Naive thymus-derived CD4-positive, alpha-beta T cell (primary cell): ENCODE data around the gene FNDC1. TPM values are rescaled to one million over a fixed set of nuclear protein-coding genes. Genes with fewer than 3 reads are reported as not detected.

Experiments
- ATAC-seq: fragments of 150-1000 bp; cut with Tn5 transposase; 2 replicates; pipeline ENCODE4 v1.10.0; 2021; ENCODE audit warnings: mild to moderate bottlenecking, moderate library complexity
- CTCF ChIA-PET: fragments of 350-600 bp; sonication (Branson Sonifier 250); formaldehyde crosslinking; loops from one replicate; lab custom pipeline; 2021; ENCODE audit warnings: antibody characterized with exemption; lab: Charles Lee
- POLR2A ChIA-PET: fragments of 350-600 bp; sonication (Branson Sonifier 250); formaldehyde crosslinking; loops from one replicate; lab custom pipeline; 2021; ENCODE audit warnings: antibody characterized with exemption, inconsistent platforms; lab: Charles Lee
- DNase-seq, 9 donors: peaks; one replicate each; pipeline versions ENCODE4 v3.0.0 to v3.0.0-alpha.2; 2020 to 2022; ENCODE audit warnings: mixed read lengths in 1 of 9
- H3K27ac ChIP-seq: one replicate; pipeline ENCODE4 v1.7.0; 2013; ENCODE audit warnings: mild to moderate bottlenecking, low read depth, low read length, moderate library complexity
- H3K27me3 ChIP-seq, 2 donors: one replicate each; pipeline ENCODE4 v1.7.0; 2013; ENCODE audit warnings: low read length in 2 of 2, mild to moderate bottlenecking in 2 of 2, moderate library complexity in 2 of 2; ENCODE audit not compliant: control insufficient read depth in 2 of 2, insufficient read depth in 2 of 2
- H3K36me3 ChIP-seq, 3 experiments: 1 replicate in 2 of 3; 2 replicates in 1 of 3; pipeline ENCODE4 v1.7.0; 2013; ENCODE audit warnings: low read length in 3 of 3, mild to moderate bottlenecking in 3 of 3, moderate library complexity in 1 of 3; ENCODE audit not compliant: insufficient read depth in 3 of 3, control insufficient read depth in 2 of 3
- H3K4me1 ChIP-seq, 2 donors: one replicate each; pipeline ENCODE4 v1.7.0; 2013; ENCODE audit warnings: low read length in 2 of 2, mild to moderate bottlenecking in 2 of 2, moderate library complexity in 1 of 2; ENCODE audit not compliant: control insufficient read depth in 2 of 2, insufficient read depth in 2 of 2
- H3K4me3 ChIP-seq: 2 replicates; pipeline ENCODE4 v1.7.0; 2013; ENCODE audit warnings: mild to moderate bottlenecking, low read length
- H3K9me3 ChIP-seq, 3 experiments: 1 replicate in 2 of 3; 2 replicates in 1 of 3; pipeline ENCODE4 v1.7.0; 2013; ENCODE audit warnings: low read length in 3 of 3; ENCODE audit not compliant: control insufficient read depth in 2 of 3
- H3K27ac Mint-ChIP-seq, 9 donors: one replicate each; pipeline ENCODE4 v1.8.0; 2020 to 2022; ENCODE audit warnings: mixed read lengths in 9 of 9, mild to moderate bottlenecking in 8 of 9, moderate library complexity in 5 of 9, inconsistent platforms in 2 of 9
- H3K27me3 Mint-ChIP-seq, 5 donors: one replicate each; pipeline ENCODE4 v1.8.0; 2021 to 2022; ENCODE audit warnings: mixed read lengths in 5 of 5, mild to moderate bottlenecking in 1 of 5
- H3K36me3 Mint-ChIP-seq, 5 donors: one replicate each; pipeline ENCODE4 v1.8.0; 2020 to 2022; ENCODE audit warnings: mixed read lengths in 5 of 5, mild to moderate bottlenecking in 3 of 5, inconsistent platforms in 1 of 5
- H3K4me1 Mint-ChIP-seq, 7 donors: one replicate each; pipeline ENCODE4 v1.8.0; 2020 to 2022; ENCODE audit warnings: mixed read lengths in 7 of 7, mild to moderate bottlenecking in 3 of 7, inconsistent platforms in 1 of 7
- H3K4me3 Mint-ChIP-seq, 10 donors: one replicate each; pipeline ENCODE4 v1.8.0; 2020 to 2022; ENCODE audit warnings: mild to moderate bottlenecking in 10 of 10, mixed read lengths in 10 of 10, moderate library complexity in 6 of 10, inconsistent platforms in 2 of 10
- H3K9me3 Mint-ChIP-seq, 11 donors: one replicate each; pipeline ENCODE4 v1.8.0; 2020 to 2022; ENCODE audit warnings: mixed read lengths in 11 of 11, mild to moderate bottlenecking in 4 of 11, inconsistent platforms in 1 of 11, moderate library complexity in 1 of 11
- intact Hi-C, 2 donors: fragments of 100-400 bp; cut with micrococcal nuclease; formaldehyde crosslinking; loops; one replicate each; pipeline ENCODE4 v1.15.1; 2023
- polyA plus RNA-seq, 2 donors: library from polyadenylated mRNA; unstranded; fragments of 300-500 nt; fragmentation: Illumina TruSeq; gene quantifications; one replicate each; pipeline ENCODE4 v1.2.3, GENCODE V29; 2021
- total RNA-seq, 6 experiments: library from RNA in 5 of 6; stranded (reverse) in 5 of 6; gene quantifications; 1 replicate in 5 of 6; 2 replicates in 1 of 6; pipeline ENCODE4 v1.2.3 and lab custom pipeline; 2021 to 2026

Gene FNDC1
- total and polyA plus RNA-seq, 7 experiments from 2014 or later = not detected

DNA sequence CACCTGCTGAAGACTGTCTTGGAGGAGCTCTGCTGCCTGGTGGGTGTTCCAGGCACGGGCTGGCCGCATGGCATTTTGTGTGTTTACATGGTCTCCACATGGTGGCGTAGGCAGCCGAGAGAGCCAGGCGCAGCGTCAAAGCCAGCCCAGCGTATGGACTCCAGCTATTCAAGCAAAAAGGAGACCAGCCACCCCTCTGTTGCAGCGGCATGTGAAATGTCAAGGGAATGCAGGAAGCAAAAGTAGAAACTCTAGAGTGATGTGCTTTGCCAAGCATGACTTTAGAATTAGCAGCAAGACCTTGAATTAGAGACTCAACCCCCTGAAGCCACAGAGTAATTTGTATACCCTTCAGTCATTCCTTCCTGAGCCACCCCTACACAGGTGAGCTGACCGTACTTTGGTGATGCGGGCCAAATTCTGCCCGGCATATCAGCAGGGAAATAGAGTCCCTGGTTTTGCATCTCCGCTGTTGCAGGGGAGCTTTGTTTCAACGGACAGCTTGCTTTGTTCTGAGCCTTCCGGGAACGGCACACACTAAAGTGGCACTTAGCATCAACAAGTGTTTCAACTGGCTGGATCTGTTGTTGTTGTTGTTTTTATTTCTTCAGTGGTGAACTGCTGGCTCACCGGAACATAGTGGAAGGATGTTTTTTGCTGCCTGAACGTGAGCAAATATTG, 48.5 kb downstream of the FNDC1 start:
- Mint-ChIP-seq H3K27me3 (peaks cover 21 to 26% (median 25%) of the 10 kb centered on the region in 5 donors), H3K36me3 (no peaks in the 10 kb centered on the region), H3K27ac (no peak overlapping the region), H3K9me3 (peaks cover 0 to 2% (median 0%) of the 10 kb centered on the region in 11 donors), H3K4me1 (peaks cover 0 to 1% (median 0%) of the 10 kb centered on the region in 7 donors), H3K4me3 (no peak overlapping the region)
- Histone ChIP-seq H3K27me3 (no peaks in the 10 kb centered on the region), H3K4me3 (no peak overlapping the region), H3K27ac (no peak overlapping the region), H3K4me1 (no peaks in the 10 kb centered on the region), H3K36me3 (no peaks in the 10 kb centered on the region), H3K9me3 (no peaks in the 10 kb centered on the region)
- intact Hi-C loops = no loop called here
- peak; percentile 24 for ATAC-seq
- POLR2A ChIA-PET = no interaction called here
- CTCF ChIA-PET = no interaction called here
- peak in 2 of 9 donors; percentile 1 to 6 for DNase-seq

DNA sequence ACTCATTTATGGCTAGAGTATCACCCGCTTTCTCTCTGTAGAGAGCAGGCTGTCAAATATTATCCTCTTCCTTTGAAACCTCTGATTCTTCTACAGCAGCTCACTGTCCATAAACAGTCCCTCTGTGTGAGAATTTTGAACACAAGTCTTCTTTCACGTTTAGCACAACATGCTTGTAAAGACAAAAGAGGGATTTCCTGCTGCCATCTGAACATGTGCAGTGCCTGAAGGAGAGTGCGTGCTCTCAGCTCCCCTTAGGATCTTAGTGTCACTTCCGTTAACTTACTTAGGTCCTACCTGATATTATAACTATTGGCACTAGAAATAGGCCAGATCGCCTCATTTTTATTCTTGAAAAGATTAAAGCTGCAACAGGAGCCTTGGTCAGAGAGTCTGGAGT, 50.9 kb downstream of the FNDC1 start:
- peak overlapping the region in 1 of 9 donors; percentile 12 for H3K27ac Mint-ChIP-seq
- intact Hi-C loops = no loop called here
- ChIA-PET POLR2A (no interaction called here), CTCF (no interaction called here)
- H3K4me3 Mint-ChIP-seq = no peak overlapping the region
- no peak for ATAC-seq
- Histone ChIP-seq H3K27me3 (no peaks in the 10 kb centered on the region), H3K9me3 (no peaks in the 10 kb centered on the region), H3K4me1 (no peaks in the 10 kb centered on the region), H3K4me3 (no peak overlapping the region), H3K36me3 (no peaks in the 10 kb centered on the region), H3K27ac (no peak overlapping the region)
- H3K9me3 Mint-ChIP-seq = no peaks in the 10 kb centered on the region
- H3K36me3 Mint-ChIP-seq = no peaks in the 10 kb centered on the region
- no peak for DNase-seq
- peaks cover 0 to 1% (median 0%) of the 10 kb centered on the region in 7 donors for H3K4me1 Mint-ChIP-seq
- peaks cover 24 to 42% (median 30%) of the 10 kb centered on the region in 5 donors for H3K27me3 Mint-ChIP-seq

DNA sequence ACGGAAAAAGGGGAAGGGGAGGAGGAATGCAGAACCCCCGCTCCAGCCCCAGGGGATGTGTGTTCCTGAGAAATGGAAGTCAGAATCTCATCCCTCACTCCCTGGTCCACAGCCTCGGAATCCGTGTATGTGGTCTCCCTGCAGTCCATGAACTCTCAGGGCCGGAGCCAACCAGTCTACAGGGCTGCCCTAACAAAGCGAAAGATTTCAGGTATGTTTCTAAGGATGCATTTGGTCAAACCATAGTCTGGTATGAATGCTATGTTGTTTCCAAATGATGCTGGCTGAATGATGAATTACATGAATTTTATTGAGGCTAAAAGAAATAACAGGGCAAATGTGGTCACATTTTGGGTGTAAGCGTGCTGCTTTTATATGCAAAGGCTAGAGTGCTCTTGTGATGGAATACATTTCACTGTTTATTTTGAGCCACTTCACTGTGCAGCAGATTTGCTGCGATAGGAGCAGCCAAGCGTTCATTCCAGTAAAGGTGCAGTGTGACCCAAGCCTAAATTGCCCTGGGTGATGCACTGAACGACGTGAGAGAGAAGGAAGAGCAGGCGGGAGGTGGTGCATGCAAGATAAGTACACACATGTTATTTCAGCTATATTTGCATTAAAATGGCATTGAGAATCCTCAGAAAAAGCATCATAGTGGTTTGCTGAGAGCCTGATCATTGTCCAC, 52.4 kb downstream of the FNDC1 start:
- Mint-ChIP-seq H3K27ac (no peak overlapping the region), H3K36me3 (no peaks in the 10 kb centered on the region), H3K27me3 (peaks cover 28 to 50% (median 36%) of the 10 kb centered on the region in 5 donors), H3K4me1 (peaks cover 0 to 1% (median 0%) of the 10 kb centered on the region in 7 donors), H3K4me3 (no peak overlapping the region), H3K9me3 (no peaks in the 10 kb centered on the region)
- POLR2A ChIA-PET = no interaction called here
- intact Hi-C loops = no loop called here
- DNase-seq = no peak
- Histone ChIP-seq H3K4me3 (no peak overlapping the region), H3K27ac (no peak overlapping the region), H3K9me3 (no peaks in the 10 kb centered on the region), H3K36me3 (no peaks in the 10 kb centered on the region), H3K27me3 (no peaks in the 10 kb centered on the region), H3K4me1 (no peaks in the 10 kb centered on the region)
- CTCF ChIA-PET = no interaction called here
- no peak for ATAC-seq

DNA sequence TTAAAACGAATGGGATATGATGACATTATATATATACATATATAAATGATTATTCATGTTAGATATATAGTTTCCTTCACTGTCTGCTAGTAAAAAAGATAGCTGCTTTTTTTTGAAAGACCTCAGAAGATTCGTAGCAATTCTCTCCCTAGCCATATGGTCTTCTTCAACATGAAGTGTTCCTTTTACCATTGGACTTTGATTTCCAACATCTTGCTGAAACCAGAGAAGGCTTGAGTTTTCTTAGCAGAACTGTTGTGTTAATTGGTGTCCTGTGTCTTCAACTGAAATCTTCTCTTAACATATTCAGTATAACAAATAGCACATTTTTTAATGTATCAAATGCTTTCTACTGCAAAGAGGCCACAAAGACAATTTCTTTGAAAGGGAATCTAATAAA, 55.3 kb downstream of the FNDC1 start:
- intact Hi-C loops = no loop called here
- no peak for DNase-seq
- no peak overlapping the region for H3K27ac Mint-ChIP-seq
- H3K4me3 ChIP-seq = no peak overlapping the region
- no peak overlapping the region for H3K4me3 Mint-ChIP-seq
- no peaks in the 10 kb centered on the region for H3K9me3 Mint-ChIP-seq
- ATAC-seq = no peak
- peaks cover 12 to 54% (median 35%) of the 10 kb centered on the region in 5 donors for H3K27me3 Mint-ChIP-seq
- no peaks in the 10 kb centered on the region for H3K36me3 Mint-ChIP-seq
- H3K27ac ChIP-seq = no peak overlapping the region
- no peaks in the 10 kb centered on the region for H3K36me3 ChIP-seq
- H3K27me3 ChIP-seq = no peaks in the 10 kb centered on the region
- POLR2A ChIA-PET = no interaction called here
- CTCF ChIA-PET = interaction anchor here (0.8 kb wide), 1 partner anchor 29 kb away, joined by 3 read pairs; no protein-coding TSS in a partner anchor
- no peaks in the 10 kb centered on the region for H3K4me1 Mint-ChIP-seq
- no peaks in the 10 kb centered on the region for H3K4me1 ChIP-seq
- no peaks in the 10 kb centered on the region for H3K9me3 ChIP-seq

DNA sequence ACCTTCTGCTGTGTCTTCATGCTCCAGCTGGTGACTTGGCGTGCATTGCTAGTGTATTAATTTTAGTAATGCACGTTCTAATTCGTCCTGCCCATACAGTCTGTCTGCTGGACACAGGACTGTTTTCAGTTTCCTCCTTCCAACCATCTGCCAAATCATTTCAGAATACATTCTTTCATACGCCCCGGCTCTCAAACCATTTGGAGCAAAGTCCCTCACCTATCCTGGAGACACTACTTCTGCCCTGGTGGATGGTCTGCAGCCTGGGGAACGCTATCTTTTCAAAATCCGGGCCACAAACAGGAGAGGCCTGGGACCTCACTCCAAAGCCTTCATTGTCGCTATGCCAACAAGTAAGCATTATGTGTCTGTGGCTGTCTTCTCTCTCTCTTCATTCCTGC, 60.5 kb downstream of the FNDC1 start:
- H3K4me1 ChIP-seq = no peaks in the 10 kb centered on the region
- Mint-ChIP-seq H3K9me3 (peaks cover 0 to 1% (median 0%) of the 10 kb centered on the region in 11 donors), H3K4me1 (peaks cover 0 to 6% (median 5%) of the 10 kb centered on the region in 7 donors), H3K4me3 (no peak overlapping the region), H3K27ac (no peak overlapping the region), H3K36me3 (peaks cover 0 to 4% (median 0%) of the 10 kb centered on the region in 5 donors), H3K27me3 (peaks cover 28 to 46% (median 40%) of the 10 kb centered on the region in 5 donors)
- intact Hi-C loops = no loop called here
- ChIA-PET CTCF (no interaction called here), POLR2A (no interaction called here)
- H3K27ac ChIP-seq = no peak overlapping the region
- no peak overlapping the region for H3K4me3 ChIP-seq
- no peaks in the 10 kb centered on the region for H3K9me3 ChIP-seq
- DNase-seq (no peak), ATAC-seq (no peak)
- no peaks in the 10 kb centered on the region for H3K36me3 ChIP-seq
- no peaks in the 10 kb centered on the region for H3K27me3 ChIP-seq

DNA sequence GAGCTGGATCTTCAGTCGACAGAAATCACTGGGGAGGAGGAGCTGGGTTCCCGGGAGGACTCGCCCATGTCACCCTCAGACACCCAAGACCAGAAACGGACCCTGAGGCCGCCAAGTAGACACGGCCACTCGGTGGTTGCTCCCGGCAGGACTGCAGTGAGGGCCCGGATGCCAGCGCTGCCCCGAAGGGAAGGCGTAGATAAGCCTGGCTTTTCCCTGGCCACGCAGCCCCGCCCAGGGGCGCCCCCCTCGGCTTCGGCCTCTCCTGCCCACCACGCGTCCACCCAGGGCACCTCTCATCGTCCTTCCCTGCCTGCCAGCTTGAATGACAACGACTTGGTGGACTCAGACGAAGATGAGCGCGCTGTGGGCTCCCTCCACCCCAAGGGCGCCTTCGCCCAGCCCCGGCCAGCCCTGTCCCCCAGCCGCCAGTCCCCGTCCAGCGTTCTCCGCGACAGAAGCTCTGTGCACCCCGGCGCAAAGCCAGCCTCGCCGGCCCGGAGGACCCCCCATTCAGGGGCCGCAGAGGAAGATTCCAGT, 63.0 kb downstream of the FNDC1 start:
- no peak for DNase-seq
- Mint-ChIP-seq H3K4me3 (no peak overlapping the region), H3K27ac (no peak overlapping the region), H3K4me1 (peaks cover 0 to 7% (median 6%) of the 10 kb centered on the region in 7 donors), H3K36me3 (peaks cover 0 to 4% (median 0%) of the 10 kb centered on the region in 5 donors), H3K9me3 (peaks cover 0 to 1% (median 0%) of the 10 kb centered on the region in 11 donors), H3K27me3 (peaks cover 41 to 59% (median 46%) of the 10 kb centered on the region in 5 donors)
- no peak overlapping the region for H3K27ac ChIP-seq
- H3K27me3 ChIP-seq = no peaks in the 10 kb centered on the region
- no peak for ATAC-seq
- no peak overlapping the region for H3K4me3 ChIP-seq
- no peaks in the 10 kb centered on the region for H3K9me3 ChIP-seq
- intact Hi-C loops = no loop called here
- CTCF ChIA-PET = no interaction called here
- POLR2A ChIA-PET = no interaction called here
- H3K4me1 ChIP-seq = no peaks in the 10 kb centered on the region
- no peaks in the 10 kb centered on the region for H3K36me3 ChIP-seq
